Measurements from ENCODE around the gene SPACA4.

DNA sequence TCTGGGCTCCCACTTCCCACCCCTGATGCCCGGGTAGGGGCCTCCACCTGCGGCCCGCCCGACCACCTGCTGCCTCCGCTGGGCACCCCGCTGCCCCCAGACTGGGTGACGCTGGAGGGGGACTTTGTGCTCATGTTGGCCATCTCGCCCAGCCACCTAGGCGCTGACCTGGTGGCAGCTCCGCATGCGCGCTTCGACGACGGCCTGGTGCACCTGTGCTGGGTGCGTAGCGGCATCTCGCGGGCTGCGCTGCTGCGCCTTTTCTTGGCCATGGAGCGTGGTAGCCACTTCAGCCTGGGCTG is 22.7 kb downstream of the SPACA4 start:
- no peak for TF ChIP-seq ELF1 (IDR thresholded peaks at IDR 0.05)
- no peak for TF ChIP-seq EP300 (IDR thresholded peaks at IDR 0.05; ENCODE audit: borderline replicate concordance in 1 of 2, low read depth in 1 of 2, low read length in 1 of 2)
- TF ChIP-seq TAF1 (IDR thresholded peaks at IDR 0.05; ENCODE audit: borderline replicate concordance, low read depth, low read length), result no peak

Measured in SK-N-SH (cell line).